A549 treated with AZD9567 at 1 μM for 4 hours (cell line): ENCODE measurements around the gene PPP1R15A. TPM values are rescaled to one million over a fixed set of nuclear protein-coding genes. Genes with fewer than 3 reads are reported as not detected.

Experiments used
- total RNA-seq: library from RNA; stranded (reverse); fragments of 200-300 nt; extraction: Qiagen RNA extraction; gene quantifications from 5 replicates; pipeline ENCODE4 v1.2.3, GENCODE V29; 2022; ENCODE audit not compliant: insufficient read depth

Gene PPP1R15A
- total RNA-seq, result 77.7 to 128 TPM (median 99.5 TPM) in 5 replicates

DNA sequence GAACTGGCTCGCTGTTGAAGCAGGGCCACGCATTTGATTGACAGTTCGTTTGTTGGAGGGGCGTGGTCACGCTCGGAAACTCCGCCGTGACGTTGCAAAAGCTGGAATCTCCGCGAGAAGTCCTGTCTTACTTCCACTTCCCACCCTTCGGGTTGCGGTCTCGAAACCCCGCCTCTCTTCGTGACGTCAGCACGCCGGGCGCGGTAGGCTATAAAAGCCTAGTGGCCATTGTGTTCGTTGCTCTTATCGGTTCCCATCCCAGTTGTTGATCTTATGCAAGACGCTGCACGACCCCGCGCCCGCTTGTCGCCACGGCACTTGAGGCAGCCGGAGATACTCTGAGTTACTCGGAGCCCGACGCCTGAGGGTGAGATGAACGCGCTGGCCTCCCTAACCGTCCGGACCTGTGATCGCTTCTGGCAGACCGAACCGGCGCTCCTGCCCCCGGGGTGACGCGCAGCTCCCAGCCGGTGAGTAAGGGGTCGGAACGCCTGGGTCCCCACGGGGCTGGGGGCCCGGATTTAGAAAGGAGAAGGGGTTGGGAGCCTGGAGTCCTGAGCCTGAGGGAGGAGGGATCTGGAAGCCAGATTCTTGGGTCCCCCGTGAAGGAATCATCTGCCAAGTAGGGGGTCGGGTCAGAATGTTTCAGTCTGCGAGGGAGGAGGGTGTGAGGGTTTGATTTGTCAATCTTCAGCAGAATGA lies at the start of gene PPP1R15A:
TSS of gene PPP1R15A (plus strand) at position 240 of the 702 bp plus-strand sequence. CDS start 813 bp downstream, outside the sequence.

DNA sequence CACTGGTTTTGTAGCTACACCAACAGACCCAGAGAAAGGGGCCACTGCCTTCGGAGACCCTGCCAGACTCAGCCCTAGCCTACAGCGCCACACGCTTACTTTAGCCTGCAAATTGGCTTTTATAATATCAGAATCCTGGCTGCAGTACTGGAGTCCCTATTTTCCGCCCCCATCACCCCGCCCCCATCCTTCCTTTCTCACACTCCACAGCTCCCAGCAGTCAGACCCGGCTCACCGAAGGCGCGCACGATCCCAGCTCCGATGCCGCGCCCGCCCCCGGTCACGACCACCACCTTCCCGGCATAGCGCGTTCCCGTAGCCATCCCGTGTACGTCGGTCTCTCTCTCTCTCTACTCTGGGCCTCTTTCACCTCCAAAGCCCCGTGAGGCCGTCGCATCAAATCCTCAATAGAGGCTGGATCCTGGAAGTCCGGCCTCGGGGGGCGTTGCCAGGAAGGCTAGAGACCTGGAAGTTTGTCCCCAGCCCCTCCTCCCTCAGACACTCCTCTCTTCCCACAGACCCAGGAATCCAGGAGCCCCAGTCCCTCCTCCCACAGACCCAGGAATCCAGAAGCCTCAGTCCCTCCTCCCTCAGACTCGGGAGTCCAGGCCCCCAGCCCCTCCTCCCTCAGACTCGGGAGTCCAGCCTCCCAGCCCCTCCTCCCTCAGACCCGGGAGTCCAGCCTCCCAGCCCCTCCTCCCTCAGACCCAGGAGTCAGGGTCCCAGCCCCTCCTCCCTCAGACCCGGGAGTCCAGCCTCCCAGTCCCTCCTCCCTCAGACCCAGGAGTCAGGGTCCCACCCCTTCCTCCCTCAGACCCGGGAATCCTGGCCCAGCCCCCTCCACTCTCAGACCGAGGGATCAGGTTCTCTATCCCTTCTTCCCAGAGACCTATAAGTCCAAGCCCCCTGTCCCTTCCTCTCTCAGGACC lies 35.9 kb upstream of the PPP1R15A start, which contains the start of gene HSD17B14:
TSS of gene HSD17B14 (minus strand) at position 403 of the 929 bp plus-strand sequence. CDS start at position 323, 80 bp downstream.

GRCh38 chr19:48868114-48868886 lies 3.9 kb upstream of the PPP1R15A start, which contains the start of gene PLEKHA4:
PLEKHA4 (minus strand) TSS chr19:48868617; CDS start chr19:48867620, 997 bp downstream.

DNA sequence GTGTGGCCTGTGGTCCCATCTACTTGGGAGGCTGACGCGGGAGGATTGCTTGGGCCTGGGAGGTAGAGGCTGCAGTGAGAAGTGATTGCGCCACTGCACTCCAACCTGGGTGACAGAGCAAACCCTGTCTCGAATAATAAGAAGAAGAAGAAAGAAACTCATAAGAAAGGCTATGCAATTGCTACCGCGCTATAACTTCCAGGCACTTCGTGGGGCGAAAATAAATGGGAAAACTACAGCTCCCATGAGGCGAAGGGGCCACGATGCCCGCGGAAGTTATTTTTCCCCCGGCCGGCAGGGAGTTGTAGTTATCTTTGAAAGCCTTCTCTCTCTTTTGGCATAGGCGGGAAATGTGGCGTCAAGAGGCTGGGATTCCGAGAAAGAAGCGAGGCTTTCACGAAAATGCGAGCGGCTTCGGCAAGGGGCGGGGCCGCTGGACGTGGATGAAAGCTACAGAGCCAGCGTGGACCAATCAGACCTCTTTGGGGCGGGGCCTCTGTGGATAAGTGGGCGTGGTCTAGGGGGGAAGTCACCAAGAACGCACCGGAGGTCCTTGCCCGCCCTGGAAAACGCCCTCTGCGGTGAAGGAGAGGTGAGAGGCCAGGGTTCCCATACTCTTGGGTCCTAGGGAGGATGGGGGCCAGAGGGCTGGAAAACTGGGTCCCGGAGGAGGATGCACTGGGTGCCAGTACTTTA lies 27.7 kb downstream of the PPP1R15A start, which contains the start of gene NUCB1:
TSS of gene NUCB1 (plus strand) at position 532 of the 696 bp plus-strand sequence. CDS start 485 bp downstream, outside the sequence.

Other genes with a start within 250 kb of the PPP1R15A start
- gene DBP, start 235.0 kb upstream of the PPP1R15A start, total RNA-seq, result 1.7 to 2.8 TPM (median 2.3 TPM) in 5 replicates
- 4.4 to 12.3 TPM (median 9.8 TPM) in 5 replicates for gene CA11, start 226.2 kb upstream of the PPP1R15A start, total RNA-seq
- 0.26 to 0.48 TPM (median 0.29 TPM) in 4 of 5 replicates, not detected in the other for gene NTN5, start 199.4 kb upstream of the PPP1R15A start, total RNA-seq
- gene FUT2, start 176.4 kb upstream of the PPP1R15A start, total RNA-seq, result not detected in 5 replicates
- 0.31 to 0.46 TPM (median 0.38 TPM) in 4 of 5 replicates, not detected in the other for gene MAMSTR, start 152.7 kb upstream of the PPP1R15A start, total RNA-seq
- gene RASIP1, start 131.8 kb upstream of the PPP1R15A start, total RNA-seq, result 0.52 to 3.2 TPM (median 0.64 TPM) in 5 replicates
- gene IZUMO1, start 125.5 kb upstream of the PPP1R15A start, total RNA-seq, result 0.03 TPM in 1 of 5 replicates, not detected in the others
- 0.06 to 0.10 TPM (median 0.08 TPM) in 4 of 5 replicates, not detected in the other for gene FUT1, start 119.8 kb upstream of the PPP1R15A start, total RNA-seq
- gene FGF21, start 116.9 kb upstream of the PPP1R15A start, total RNA-seq, result not detected in 5 replicates
- 56.8 to 66.6 TPM (median 61.9 TPM) in 5 replicates for gene BCAT2, start 61.4 kb upstream of the PPP1R15A start, total RNA-seq
- 9.3 to 17.4 TPM (median 13.4 TPM) in 5 replicates for gene HSD17B14, start 35.9 kb upstream of the PPP1R15A start, total RNA-seq
- 1.1 to 1.7 TPM (median 1.2 TPM) in 5 replicates for gene PLEKHA4, start 3.8 kb upstream of the PPP1R15A start, total RNA-seq
- gene TULP2, start 26.3 kb downstream of the PPP1R15A start, total RNA-seq, result not detected in 5 replicates
- 196 to 206 TPM (median 200 TPM) in 5 replicates for gene NUCB1, start 27.9 kb downstream of the PPP1R15A start, total RNA-seq
- 1.5 to 1.7 TPM (median 1.5 TPM) in 4 of 5 replicates, not detected in the other for gene DHDH, start 61.3 kb downstream of the PPP1R15A start, total RNA-seq
- 289 to 347 TPM (median 317 TPM) in 5 replicates for gene BAX, start 82.5 kb downstream of the PPP1R15A start, total RNA-seq
- 15,391 to 23,528 TPM (median 18,182 TPM) in 5 replicates for gene FTL, start 92.9 kb downstream of the PPP1R15A start, total RNA-seq
- 18.5 to 36.7 TPM (median 21.4 TPM) in 5 replicates for gene GYS1, start 120.9 kb downstream of the PPP1R15A start, total RNA-seq
- 214 to 245 TPM (median 233 TPM) in 5 replicates for gene RUVBL2, start 121.5 kb downstream of the PPP1R15A start, total RNA-seq
- gene LHB, start 144.7 kb downstream of the PPP1R15A start, total RNA-seq, result not detected in 5 replicates
- gene CGB3, start 151.9 kb downstream of the PPP1R15A start, total RNA-seq, result 0.16 TPM in 1 of 5 replicates, not detected in the others
- gene CGB2, start 159.5 kb downstream of the PPP1R15A start, total RNA-seq, result 0.17 to 0.31 TPM (median 0.31 TPM) in 3 of 5 replicates, not detected in the others
- gene CGB1, start 164.5 kb downstream of the PPP1R15A start, total RNA-seq, result 0.31 TPM in 1 of 5 replicates, not detected in the others
- 0.27 to 0.72 TPM (median 0.49 TPM) in 4 of 5 replicates, not detected in the other for gene CGB5, start 171.4 kb downstream of the PPP1R15A start, total RNA-seq
- gene CGB8, start 176.7 kb downstream of the PPP1R15A start, total RNA-seq, result 2.3 to 6.3 TPM (median 2.8 TPM) in 5 replicates
- gene CGB7, start 185.3 kb downstream of the PPP1R15A start, total RNA-seq, result 0.45 to 0.84 TPM (median 0.56 TPM) in 4 of 5 replicates, not detected in the other
- 0.34 to 0.47 TPM (median 0.40 TPM) in 4 of 5 replicates, not detected in the other for gene NTF4, start 192.4 kb downstream of the PPP1R15A start, total RNA-seq
- not detected in 5 replicates for gene KCNA7, start 200.3 kb downstream of the PPP1R15A start, total RNA-seq
- gene SNRNP70, start 213.0 kb downstream of the PPP1R15A start, total RNA-seq, result 321 to 348 TPM (median 341 TPM) in 5 replicates
- 5.5 to 9.1 TPM (median 6.9 TPM) in 5 replicates for gene LIN7B, start 241.9 kb downstream of the PPP1R15A start, total RNA-seq
- gene C19orf73, start 246.7 kb downstream of the PPP1R15A start, total RNA-seq, result 1.2 to 2.0 TPM (median 1.8 TPM) in 4 of 5 replicates, not detected in the other
- 3.3 to 9.3 TPM (median 8.5 TPM) in 5 replicates for gene PPFIA3, start 247.1 kb downstream of the PPP1R15A start, total RNA-seq